ENCODE data around the gene GAREM1.
"Not testable (repeated sequence)": the region's sequence is repeated elsewhere in the genome, so short reads cannot be mapped to it uniquely, and the experiment has no call there.

GAREM1 gene

GRCh38 chr18:32507093-32507492, 36.4 kb upstream of the GAREM1 start:
- Histone ChIP-seq H3K36me3 (ENCODE audit: insufficient read depth, low read length) (no peaks in the 10 kb centered on the region), H3K4me3 (ENCODE audit: low read depth, low read length, poor library complexity, severe bottlenecking) (no peak overlapping the region), H3K79me2 (ENCODE audit: insufficient read depth, low read length) (no peaks in the 10 kb centered on the region), H3K9ac (ENCODE audit: low read length) (no peak overlapping the region), H3F3A (ENCODE audit: insufficient read depth, low read length) (no peaks in the 10 kb centered on the region), H3K27me3 (ENCODE audit: insufficient read depth, low read length) (no peaks in the 10 kb centered on the region), H3K9me3 (ENCODE audit: low read length) (no peaks in the 10 kb centered on the region), H3K4me2 (ENCODE audit: low read length) (no peak overlapping the region), H3K27ac (ENCODE audit: low read depth, low read length, poor library complexity, severe bottlenecking) (no peak overlapping the region), H2AFZ (ENCODE audit: low read length) (no peak overlapping the region), H3K9me2 (ENCODE audit: low read depth, low read length) (no peaks in the 10 kb centered on the region), H4K20me1 (ENCODE audit: insufficient read depth, low read length) (no peaks in the 10 kb centered on the region), H3K4me1 (ENCODE audit: insufficient read depth, low read length, severe bottlenecking) (no peaks in the 10 kb centered on the region)
- no peak for TF ChIP-seq EZH2 (IDR thresholded peaks at IDR 0.05; ENCODE audit: borderline replicate concordance, low read length)
- no peak for TF ChIP-seq CTCF (IDR thresholded peaks at IDR 0.05; ENCODE audit: low read length)

GRCh38 chr18:32502014-32502413, 31.3 kb upstream of the GAREM1 start:
- TF ChIP-seq EZH2 (IDR thresholded peaks at IDR 0.05; ENCODE audit: borderline replicate concordance, low read length) (no peak), CTCF (IDR thresholded peaks at IDR 0.05; ENCODE audit: low read length) (no peak)
- H3K36me3 ChIP-seq (ENCODE audit: insufficient read depth, low read length): no peaks in the 10 kb centered on the region
- H4K20me1 ChIP-seq (ENCODE audit: insufficient read depth, low read length): no peaks in the 10 kb centered on the region
- H2AFZ ChIP-seq (ENCODE audit: low read length): no peak overlapping the region
- H3K4me3 ChIP-seq (ENCODE audit: low read depth, low read length, poor library complexity, severe bottlenecking): no peak overlapping the region
- H3K79me2 ChIP-seq (ENCODE audit: insufficient read depth, low read length): no peaks in the 10 kb centered on the region
- no peaks in the 10 kb centered on the region for H3K9me2 ChIP-seq (ENCODE audit: low read depth, low read length)
- no peaks in the 10 kb centered on the region for H3F3A ChIP-seq (ENCODE audit: insufficient read depth, low read length)
- H3K4me1 ChIP-seq (ENCODE audit: insufficient read depth, low read length, severe bottlenecking): no peaks in the 10 kb centered on the region
- H3K27me3 ChIP-seq (ENCODE audit: insufficient read depth, low read length): no peaks in the 10 kb centered on the region
- H3K9ac ChIP-seq (ENCODE audit: low read length): no peak overlapping the region
- no peak overlapping the region for H3K27ac ChIP-seq (ENCODE audit: low read depth, low read length, poor library complexity, severe bottlenecking)
- H3K9me3 ChIP-seq (ENCODE audit: low read length): no peaks in the 10 kb centered on the region
- no peak overlapping the region for H3K4me2 ChIP-seq (ENCODE audit: low read length)

- not testable (repeated sequence) for H3K79me2 ChIP-seq (ENCODE audit: insufficient read depth, low read length); H3K27me3 ChIP-seq (ENCODE audit: insufficient read depth, low read length); H3K9ac ChIP-seq (ENCODE audit: low read length); H3K4me1 ChIP-seq (ENCODE audit: insufficient read depth, low read length, severe bottlenecking); H3F3A ChIP-seq (ENCODE audit: insufficient read depth, low read length); H3K4me2 ChIP-seq (ENCODE audit: low read length); H3K9me2 ChIP-seq (ENCODE audit: low read depth, low read length); H4K20me1 ChIP-seq (ENCODE audit: insufficient read depth, low read length); H3K36me3 ChIP-seq (ENCODE audit: insufficient read depth, low read length); H3K27ac ChIP-seq (ENCODE audit: low read depth, low read length, poor library complexity, severe bottlenecking); H3K4me3 ChIP-seq (ENCODE audit: low read depth, low read length, poor library complexity, severe bottlenecking); H2AFZ ChIP-seq (ENCODE audit: low read length); H3K9me3 ChIP-seq (ENCODE audit: low read length)
Measured at GRCh38 chr18:32501242-32501641, 30.6 kb upstream of the GAREM1 start.

GRCh38 chr18:32483002-32483401, 12.3 kb upstream of the GAREM1 start:
- Histone ChIP-seq H2AFZ (ENCODE audit: low read length) (no peak overlapping the region), H3K36me3 (ENCODE audit: insufficient read depth, low read length) (no peaks in the 10 kb centered on the region), H3K27me3 (ENCODE audit: insufficient read depth, low read length) (no peaks in the 10 kb centered on the region), H3K79me2 (ENCODE audit: insufficient read depth, low read length) (no peaks in the 10 kb centered on the region), H3F3A (ENCODE audit: insufficient read depth, low read length) (no peaks in the 10 kb centered on the region), H4K20me1 (ENCODE audit: insufficient read depth, low read length) (no peaks in the 10 kb centered on the region), H3K4me3 (ENCODE audit: low read depth, low read length, poor library complexity, severe bottlenecking) (no peak overlapping the region), H3K4me1 (ENCODE audit: insufficient read depth, low read length, severe bottlenecking) (no peaks in the 10 kb centered on the region), H3K9ac (ENCODE audit: low read length) (no peak overlapping the region), H3K4me2 (ENCODE audit: low read length) (no peak overlapping the region), H3K9me3 (ENCODE audit: low read length) (no peaks in the 10 kb centered on the region), H3K27ac (ENCODE audit: low read depth, low read length, poor library complexity, severe bottlenecking) (no peak overlapping the region), H3K9me2 (ENCODE audit: low read depth, low read length) (no peaks in the 10 kb centered on the region)
- TF ChIP-seq CTCF (IDR thresholded peaks at IDR 0.05; ENCODE audit: low read length) (no peak), EZH2 (IDR thresholded peaks at IDR 0.05; ENCODE audit: borderline replicate concordance, low read length) (no peak)
